ENCODE measurements around the gene NUBP2. TPM values are rescaled to one million over a fixed set of nuclear protein-coding genes. Genes with fewer than 3 reads are reported as not detected.

NUBP2 gene
- total RNA-seq, 4 donors from 2014 or later, result 15.3 to 165 (median 59.6) TPM

- in situ Hi-C loops (cut with MboI; ENCODE audit: low pct_ligation_motif_present in 1 of 4, low pct_unique_long_range_greater_than_20kb in 1 of 4, low sequenced_read_pairs in 3 of 4) (no loop called here), intact Hi-C loops (cut with DNase I; ENCODE audit: low total_unique reads) (no loop called here)
- no peak overlapping the region for H3K27ac ChIP-seq
- 90% methylated on average over 42 of the region's 59 CpGs; no CpG with 5 or more reads in 1 of the 2 donors for WGBS, 2 donors (ENCODE audit: low coverage in 1 of 2)
- no peak for DNase-seq
- no peaks in the 10 kb centered on the region for H3K27me3 ChIP-seq
- H3K9me3 ChIP-seq, result no peaks in the 10 kb centered on the region
- TF ChIP-seq POLR2AphosphoS5 (IDR thresholded peaks at IDR 0.05) (no peak), EP300 (IDR thresholded peaks at IDR 0.05; ENCODE audit: low read depth) (no peak), CTCF (IDR thresholded peaks at IDR 0.05) (no peak), POLR2A (IDR thresholded peaks at IDR 0.05) (no peak)
- no peaks in the 10 kb centered on the region for H3K36me3 ChIP-seq
- peaks cover 0 to 9% (median 6%) of the 10 kb centered on the region in 4 donors for H3K4me1 ChIP-seq
- no peak overlapping the region for H3K4me3 ChIP-seq
Measured at GRCh38 chr16:1791943-1792812, 9.4 kb downstream of the NUBP2 start.

- no peak for DNase-seq
- Histone ChIP-seq H3K27ac (no peak overlapping the region), H3K4me1 (peaks cover 0 to 9% (median 6%) of the 10 kb centered on the region in 4 donors), H3K9me3 (no peaks in the 10 kb centered on the region), H3K4me3 (no peak overlapping the region), H3K27me3 (no peaks in the 10 kb centered on the region), H3K36me3 (no peaks in the 10 kb centered on the region)
- no peak for TF ChIP-seq POLR2AphosphoS5 (IDR thresholded peaks at IDR 0.05)
- no peak for TF ChIP-seq EP300 (IDR thresholded peaks at IDR 0.05; ENCODE audit: low read depth)
- TF ChIP-seq CTCF (IDR thresholded peaks at IDR 0.05), result no peak
- intact Hi-C loops (cut with DNase I; ENCODE audit: low total_unique reads), result no loop called here
- WGBS, 2 donors (ENCODE audit: low coverage in 1 of 2), result 88% methylated on average over 28 of the region's 33 CpGs; no CpG with 5 or more reads in 1 of the 2 donors
- in situ Hi-C loops (cut with MboI; ENCODE audit: low pct_ligation_motif_present in 1 of 4, low pct_unique_long_range_greater_than_20kb in 1 of 4, low sequenced_read_pairs in 3 of 4), result no loop called here
Measured at GRCh38 chr16:1792836-1793577, 10.2 kb downstream of the NUBP2 start.

- Histone ChIP-seq H3K27me3 (no peaks in the 10 kb centered on the region), H3K27ac (no peak within 1 kb of the TSS), H3K36me3 (no peaks in the 10 kb centered on the region), H3K4me3 (no peak within 1 kb of the TSS), H3K4me1 (peaks cover 0 to 9% (median 6%) of the 10 kb centered on the region in 4 donors), H3K9me3 (peaks cover 0 to 6% of the 10 kb centered on the region in 2 donors)
- intact Hi-C loops (cut with DNase I; ENCODE audit: low total_unique reads), result no loop called here
- WGBS, 2 donors (ENCODE audit: low coverage in 1 of 2), result 41% methylated on average over 16 of the region's 28 CpGs; no CpG with 5 or more reads in 1 of the 2 donors
- DNase-seq, result no peak
- TF ChIP-seq EP300 (IDR thresholded peaks at IDR 0.05; ENCODE audit: low read depth) (no peak), POLR2AphosphoS5 (IDR thresholded peaks at IDR 0.05) (no peak), POLR2A (IDR thresholded peaks at IDR 0.05) (no peak), CTCF (IDR thresholded peaks at IDR 0.05) (no peak)
- in situ Hi-C loops (cut with MboI; ENCODE audit: low pct_ligation_motif_present in 1 of 4, low pct_unique_long_range_greater_than_20kb in 1 of 4, low sequenced_read_pairs in 3 of 4), result no loop called here
Measured at GRCh38 chr16:1793578-1794220, 10.9 kb downstream of the NUBP2 start, which contains the start of gene IGFALS. Gene IGFALS (minus strand): TSS chr16:1793705. CDS start chr16:1793652, 53 bp downstream.

Measured in transverse colon (tissue), 4 donors.